NB4 (cell line): ENCODE measurements around the gene DGKB.

ENCODE experiments used
- DNase-seq: peaks from one replicate; pipeline ENCODE4 v3.0.0; 2010; ENCODE audit warnings: low read depth
- H3K4me3 ChIP-seq: one replicate; pipeline ENCODE4 v1.5.1; 2011; ENCODE audit warnings: mild to moderate bottlenecking, low read depth, low read length, moderate library complexity
- CTCF ChIP-seq: IDR thresholded peaks from one replicate; pipeline ENCODE4 v1.5.1; 2012; ENCODE audit warnings: low read depth, low read length
- MAX ChIP-seq: IDR thresholded peaks from 2 replicates; pipeline ENCODE4 v1.6.1; 2011; ENCODE audit warnings: low read depth, low read length
- MYC ChIP-seq: IDR thresholded peaks from 2 replicates; pipeline ENCODE4 v1.6.1; 2011; ENCODE audit warnings: low read depth, low read length
- POLR2A ChIP-seq: IDR thresholded peaks from 2 replicates; pipeline ENCODE4 v1.6.1; 2011; ENCODE audit warnings: mild to moderate bottlenecking; ENCODE audit not compliant: insufficient read length; ENCODE audit errors: extremely low read depth

The DGKB gene

GRCh38 chr7:14673202-14673601, 229.3 kb downstream of the DGKB start:
- H3K4me3 ChIP-seq: no peak overlapping the region
- no peak for DNase-seq
- TF ChIP-seq MYC (no peak), CTCF (no peak), MAX (no peak), POLR2A (no peak)

- TF ChIP-seq MYC (no peak), POLR2A (no peak), CTCF (no peak), MAX (no peak)
- DNase-seq: no peak
- no peak overlapping the region for H3K4me3 ChIP-seq
Observed at GRCh38 chr7:14666913-14667312, 235.6 kb downstream of the DGKB start.

GRCh38 chr7:14666304-14666703, 236.2 kb downstream of the DGKB start:
- no peak overlapping the region for H3K4me3 ChIP-seq
- no peak for DNase-seq
- TF ChIP-seq MYC: no peak
- no peak for TF ChIP-seq CTCF
- TF ChIP-seq POLR2A: no peak
- no peak for TF ChIP-seq MAX

GRCh38 chr7:14639801-14640200, 262.8 kb downstream of the DGKB start:
- no peak overlapping the region for H3K4me3 ChIP-seq
- TF ChIP-seq MAX (no peak), POLR2A (no peak), MYC (no peak), CTCF (no peak)
- DNase-seq: no peak

GRCh38 chr7:14639329-14639728, 263.2 kb downstream of the DGKB start:
- no peak for TF ChIP-seq MYC
- no peak for TF ChIP-seq MAX
- no peak for TF ChIP-seq POLR2A
- TF ChIP-seq CTCF: no peak
- DNase-seq: no peak
- no peak overlapping the region for H3K4me3 ChIP-seq

- TF ChIP-seq MAX (no peak), CTCF (no peak)
- no peak for DNase-seq
- no peak overlapping the region for H3K4me3 ChIP-seq
Observed at GRCh38 chr7:14637968-14638367, 264.6 kb downstream of the DGKB start.
